Breast epithelium (tissue), 4 donors: ENCODE results near the gene MIER2. TPM values are rescaled to one million over a fixed set of nuclear protein-coding genes. Genes with fewer than 3 reads are reported as not detected.

ENCODE experiments used
- DNase-seq, 2 donors: peaks; one replicate each; pipeline ENCODE4 v3.0.0-alpha.2; 2019; ENCODE audit warnings: low spot score in 2 of 2
- H3K27ac ChIP-seq, 2 donors: fragments of 200-600 bp; sonication (generic) in 1 of 2; one replicate each; pipeline ENCODE4 v1.5.1; 2016 to 2019; ENCODE audit warnings: mild to moderate bottlenecking in 1 of 2
- H3K27me3 ChIP-seq, 2 donors: fragments of 200-600 bp; sonication (generic) in 1 of 2; one replicate each; pipeline versions ENCODE4 v1.5.1 to v1.6.0; 2017 to 2019; ENCODE audit warnings: control low read depth in 1 of 2, mild to moderate bottlenecking in 1 of 2
- H3K36me3 ChIP-seq: fragments of 200-600 bp; one replicate; pipeline ENCODE4 v1.5.1; 2019
- H3K4me1 ChIP-seq, 2 donors: fragments of 200-600 bp; sonication (generic); one replicate each; pipeline ENCODE4 v1.5.1; 2016 to 2019; ENCODE audit warnings: control low read depth in 1 of 2
- H3K4me3 ChIP-seq, 3 donors: fragments of 200-600 bp; sonication (generic); 1 replicate in 2 of 3; 2 replicates in 1 of 3; pipeline ENCODE4 v1.5.1; 2016 to 2019; ENCODE audit warnings: mild to moderate bottlenecking in 3 of 3, moderate library complexity in 2 of 3
- H3K9me3 ChIP-seq, 2 donors: fragments of 200-600 bp; sonication (generic) in 1 of 2; one replicate each; pipeline ENCODE4 v1.5.1; 2016 to 2019; ENCODE audit warnings: control low read depth in 1 of 2
- CTCF ChIP-seq, 3 donors: fragments of 450-650 bp; IDR thresholded peaks; one replicate each; pipeline ENCODE4 v1.5.1; 2016 to 2017; ENCODE audit warnings: antibody characterized with exemption in 3 of 3, mild to moderate bottlenecking in 3 of 3, moderate library complexity in 3 of 3
- POLR2A ChIP-seq: fragments of 450-650 bp; IDR thresholded peaks from one replicate; pipeline ENCODE4 v1.6.1; 2016; ENCODE audit warnings: antibody characterized with exemption, mild to moderate bottlenecking, moderate library complexity
- POLR2AphosphoS5 ChIP-seq, 3 donors: sonication (generic); formaldehyde crosslinking; IDR thresholded peaks; one replicate each; pipeline ENCODE4 v1.6.1; 2017; ENCODE audit warnings: antibody characterized with exemption in 3 of 3
- intact Hi-C: fragments of 100-400 bp; cut with DNase I; formaldehyde crosslinking; loops from one replicate; pipeline ENCODE4 v1.15.1; 2023; ENCODE audit warnings: low total_unique reads
- total RNA-seq, 3 donors: library from RNA; depleted of rRNA; stranded (reverse); fragments of >200 nt; gene quantifications; one replicate each; pipeline ENCODE4 v1.1.0, GENCODE V29; 2016

MIER2 gene
- total RNA-seq, 3 donors from 2014 or later, result 5.4 to 17.0 (median 12.8) TPM

DNA sequence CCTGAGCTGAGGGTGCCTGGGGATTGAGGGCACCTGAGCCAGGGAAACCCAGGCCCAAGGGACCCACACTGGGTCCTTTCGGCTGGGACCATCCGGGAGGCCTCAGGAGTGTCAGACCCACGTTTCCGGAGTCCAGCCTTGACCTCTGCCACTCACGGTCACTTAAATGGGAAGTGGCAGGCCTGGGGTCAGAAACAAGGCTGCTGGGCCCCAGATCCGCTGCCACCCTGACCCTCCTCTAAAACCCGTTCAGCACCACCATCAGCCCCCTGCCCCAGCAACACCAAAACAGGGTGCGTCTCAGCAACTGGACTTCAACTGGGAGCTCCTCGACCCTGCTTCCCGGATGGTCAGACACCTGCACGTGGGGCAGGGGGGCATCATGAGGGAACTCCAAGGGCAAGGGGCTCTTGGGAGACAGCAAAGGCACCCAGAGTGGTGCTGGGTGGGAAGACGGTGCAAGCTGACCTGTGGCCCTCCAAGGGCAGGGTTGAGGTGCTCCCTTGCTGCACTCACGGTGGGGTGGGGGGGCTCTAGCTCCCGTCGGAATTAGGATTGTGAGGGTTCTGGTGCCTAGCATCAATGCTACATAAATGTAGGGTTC, 52.2 kb downstream of the MIER2 start:
- Histone ChIP-seq H3K27ac (peak overlapping the region; percentile 86 to 87), H3K4me1 (peaks cover 0 to 40% of the 10 kb centered on the region in 2 donors), H3K4me3 (no peak overlapping the region), H3K27me3 (peaks cover 0 to 11% of the 10 kb centered on the region in 2 donors), H3K36me3 (no peaks in the 10 kb centered on the region), H3K9me3 (no peaks in the 10 kb centered on the region)
- DNase-seq, result no peak
- intact Hi-C loops, result no loop called here
- TF ChIP-seq POLR2A (no peak), CTCF (IDR thresholded peaks at IDR 0.05) (no peak), POLR2AphosphoS5 (IDR thresholded peaks at IDR 0.05) (no peak)

DNA sequence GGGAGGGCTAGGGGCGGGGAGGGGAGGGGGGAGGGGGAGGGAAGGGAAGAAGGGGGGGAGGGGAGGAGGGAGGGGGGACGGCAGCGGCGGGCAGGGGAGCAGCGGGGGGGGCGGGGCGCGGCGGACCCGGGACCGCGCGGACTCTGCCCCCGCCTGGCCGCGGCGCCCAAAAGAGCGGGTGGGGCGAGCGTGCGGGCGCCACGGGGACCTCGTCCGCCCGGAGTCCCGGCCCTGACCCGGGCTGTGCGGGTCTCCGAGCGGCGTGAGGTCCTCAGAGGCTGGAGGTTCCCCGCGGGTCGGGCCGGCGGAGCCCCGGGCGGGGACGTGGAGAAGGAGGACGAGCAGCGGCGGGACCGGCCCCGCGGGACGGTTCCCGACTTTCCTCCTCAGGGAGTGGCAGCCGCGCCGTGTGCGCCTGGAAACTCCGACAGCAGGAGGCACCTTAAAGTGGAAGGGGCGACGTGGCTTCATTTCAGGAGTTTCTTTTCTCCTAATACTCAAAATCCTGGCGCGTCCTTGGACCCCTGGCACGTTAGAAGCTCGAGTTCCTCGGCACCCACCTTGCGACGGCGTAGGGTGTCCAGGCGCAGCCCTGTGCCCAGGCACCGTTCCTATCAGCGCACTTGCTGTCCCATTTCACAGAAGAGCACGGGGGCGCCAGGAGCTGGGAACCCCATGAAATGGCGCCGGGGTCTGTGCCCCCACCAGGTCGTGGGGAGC, 52.9 kb downstream of the MIER2 start:
- H3K4me3 ChIP-seq, result peak overlapping the region in 2 of 3 donors; percentile 74 to 86
- H3K36me3 ChIP-seq, result no peaks in the 10 kb centered on the region
- intact Hi-C loops, result no loop called here
- no peaks in the 10 kb centered on the region for H3K9me3 ChIP-seq
- peak in 1 of 2 donors; percentile 52 for DNase-seq
- H3K4me1 ChIP-seq, result peaks cover 0 to 40% of the 10 kb centered on the region in 2 donors
- peaks cover 0 to 11% of the 10 kb centered on the region in 2 donors for H3K27me3 ChIP-seq
- no peak for TF ChIP-seq CTCF (IDR thresholded peaks at IDR 0.05)
- TF ChIP-seq POLR2AphosphoS5 (IDR thresholded peaks at IDR 0.05), result no peak
- TF ChIP-seq POLR2A, result no peak
- H3K27ac ChIP-seq, result peak overlapping the region; percentile 86 to 87

GRCh38 chr19:291006-291521, 53.5 kb downstream of the MIER2 start, which contains the start of gene PLPP2:
Gene PLPP2 (minus strand): TSS chr19:291403. CDS start chr19:291336, 67 bp downstream.
- H3K4me1 ChIP-seq, result peaks cover 0 to 40% of the 10 kb centered on the region in 2 donors
- peak within 1 kb of the TSS; percentile 93 to 95 for H3K27ac ChIP-seq
- peak in 1 of 2 donors; percentile 49 for DNase-seq
- TF ChIP-seq POLR2A, result peak; percentile 25
- peak in 1 of 3 donors; percentile 43 for TF ChIP-seq POLR2AphosphoS5 (IDR thresholded peaks at IDR 0.05)
- TF ChIP-seq CTCF (IDR thresholded peaks at IDR 0.05), result no peak
- H3K4me3 ChIP-seq, result peak within 1 kb of the TSS; percentile 12 to 86 (median 74)
- intact Hi-C loops, result no loop called here
- no peaks in the 10 kb centered on the region for H3K9me3 ChIP-seq
- peaks cover 0 to 11% of the 10 kb centered on the region in 2 donors for H3K27me3 ChIP-seq
- no peaks in the 10 kb centered on the region for H3K36me3 ChIP-seq

DNA sequence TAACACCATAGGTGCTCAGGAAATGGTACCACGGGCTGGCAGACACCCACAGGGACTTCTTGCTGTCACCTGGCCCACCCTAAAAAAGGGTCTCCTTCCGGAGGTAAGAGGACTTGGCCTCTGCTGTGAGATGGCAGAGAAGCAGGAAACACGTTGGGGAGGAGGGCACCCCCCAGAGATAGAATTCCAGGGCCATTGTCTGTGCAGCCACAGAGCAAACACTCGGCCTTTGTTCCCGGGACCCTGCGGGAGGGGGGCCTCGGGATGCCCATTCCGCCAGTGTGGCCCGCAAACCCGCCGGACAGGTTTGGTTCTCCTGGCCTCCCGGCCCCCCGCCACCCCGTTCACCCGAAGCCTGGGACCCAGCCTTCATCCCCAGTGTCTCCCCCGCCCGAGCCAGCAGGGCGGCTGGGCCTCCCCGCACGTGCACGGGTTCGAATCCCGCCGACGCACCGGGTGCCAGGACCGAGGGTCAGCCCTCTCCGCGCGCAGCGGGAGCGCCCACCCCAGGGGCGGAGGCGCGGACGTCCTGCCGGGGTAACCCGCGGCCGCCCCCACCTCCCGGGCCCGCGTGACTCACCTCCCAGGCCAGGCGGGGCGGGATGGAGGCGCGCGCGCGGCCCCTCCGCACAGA, 54.1 kb downstream of the MIER2 start:
- DNase-seq, result peak; percentile 90 to 94
- H3K4me1 ChIP-seq, result peaks cover 0 to 35% of the 10 kb centered on the region in 2 donors
- peak overlapping the region; percentile 93 to 95 for H3K27ac ChIP-seq
- no peaks in the 10 kb centered on the region for H3K36me3 ChIP-seq
- peak overlapping the region; percentile 12 to 86 (median 74) for H3K4me3 ChIP-seq
- H3K9me3 ChIP-seq, result no peaks in the 10 kb centered on the region
- intact Hi-C loops, result no loop called here
- TF ChIP-seq POLR2AphosphoS5 (IDR thresholded peaks at IDR 0.05), result peak in 2 of 3 donors; percentile 54 to 59
- TF ChIP-seq POLR2A, result no peak
- TF ChIP-seq CTCF (IDR thresholded peaks at IDR 0.05), result no peak
- peaks cover 0 to 11% of the 10 kb centered on the region in 2 donors for H3K27me3 ChIP-seq
